ENCODE results near the gene ATG7.

DNA sequence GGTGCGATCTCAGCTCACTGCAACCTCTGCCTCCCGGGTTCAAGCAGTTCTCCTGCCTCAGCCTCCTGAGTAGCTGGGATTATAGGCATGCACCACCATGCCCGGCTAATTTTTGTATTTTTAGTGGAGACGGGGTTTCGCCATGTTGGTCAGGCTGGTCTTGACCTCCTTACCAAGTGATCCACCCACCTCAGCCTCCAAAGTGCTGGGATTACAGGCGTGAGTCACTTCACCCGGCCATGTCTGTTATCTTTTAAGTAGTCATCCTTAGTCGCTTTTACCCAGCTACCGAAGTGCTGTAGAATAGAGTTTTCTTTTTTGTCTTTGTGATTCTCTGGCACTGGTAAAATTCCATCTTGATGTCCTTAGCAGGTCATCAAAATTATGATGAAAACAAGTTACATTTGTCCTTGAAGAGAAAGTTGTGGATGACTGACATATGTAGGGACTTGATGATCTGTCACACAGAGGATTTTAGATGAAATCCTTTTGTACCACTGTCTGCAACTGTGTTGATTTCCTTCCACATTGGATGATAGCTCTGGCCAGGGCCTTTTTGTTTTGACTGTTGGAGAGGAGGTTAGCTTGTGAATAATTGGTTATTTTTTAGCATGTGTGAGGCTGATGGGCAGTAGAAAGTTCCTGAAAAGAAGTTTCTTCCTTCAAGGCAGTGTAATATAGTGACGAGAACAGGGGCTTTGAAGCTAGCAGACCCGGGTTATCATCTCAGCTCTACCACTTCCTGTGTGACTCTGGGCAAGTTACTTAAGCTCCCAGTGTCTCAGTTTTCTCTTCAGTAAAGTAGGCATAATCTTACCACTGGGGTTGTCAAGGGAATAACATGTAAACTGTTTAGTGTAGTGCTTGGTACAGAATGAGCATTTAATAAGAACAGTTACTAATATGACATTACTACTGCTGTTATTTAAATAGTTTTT is 18.8 kb downstream of the ATG7 start:
- TF ChIP-seq, protein P1, sequence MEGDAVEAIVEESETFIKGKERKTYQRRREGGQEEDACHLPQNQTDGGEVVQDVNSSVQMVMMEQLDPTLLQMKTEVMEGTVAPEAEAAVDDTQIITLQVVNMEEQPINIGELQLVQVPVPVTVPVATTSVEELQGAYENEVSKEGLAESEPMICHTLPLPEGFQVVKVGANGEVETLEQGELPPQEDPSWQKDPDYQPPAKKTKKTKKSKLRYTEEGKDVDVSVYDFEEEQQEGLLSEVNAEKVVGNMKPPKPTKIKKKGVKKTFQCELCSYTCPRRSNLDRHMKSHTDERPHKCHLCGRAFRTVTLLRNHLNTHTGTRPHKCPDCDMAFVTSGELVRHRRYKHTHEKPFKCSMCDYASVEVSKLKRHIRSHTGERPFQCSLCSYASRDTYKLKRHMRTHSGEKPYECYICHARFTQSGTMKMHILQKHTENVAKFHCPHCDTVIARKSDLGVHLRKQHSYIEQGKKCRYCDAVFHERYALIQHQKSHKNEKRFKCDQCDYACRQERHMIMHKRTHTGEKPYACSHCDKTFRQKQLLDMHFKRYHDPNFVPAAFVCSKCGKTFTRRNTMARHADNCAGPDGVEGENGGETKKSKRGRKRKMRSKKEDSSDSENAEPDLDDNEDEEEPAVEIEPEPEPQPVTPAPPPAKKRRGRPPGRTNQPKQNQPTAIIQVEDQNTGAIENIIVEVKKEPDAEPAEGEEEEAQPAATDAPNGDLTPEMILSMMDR (IDR thresholded peaks at IDR 0.05; ENCODE audit: insufficient read depth, low read length, poor library complexity, severe bottlenecking): no peak
- no peak for TF ChIP-seq EZH2phosphoT487 (conservative IDR thresholded peaks at IDR 0.05; ENCODE audit: low read length)

Measured in SU-DHL-6 (cell line).